ENCODE data around the gene NTM.
"Not testable (repeated sequence)": the region's sequence is repeated elsewhere in the genome, so short reads cannot be mapped to it uniquely, and the experiment has no call there.

The NTM gene

DNA sequence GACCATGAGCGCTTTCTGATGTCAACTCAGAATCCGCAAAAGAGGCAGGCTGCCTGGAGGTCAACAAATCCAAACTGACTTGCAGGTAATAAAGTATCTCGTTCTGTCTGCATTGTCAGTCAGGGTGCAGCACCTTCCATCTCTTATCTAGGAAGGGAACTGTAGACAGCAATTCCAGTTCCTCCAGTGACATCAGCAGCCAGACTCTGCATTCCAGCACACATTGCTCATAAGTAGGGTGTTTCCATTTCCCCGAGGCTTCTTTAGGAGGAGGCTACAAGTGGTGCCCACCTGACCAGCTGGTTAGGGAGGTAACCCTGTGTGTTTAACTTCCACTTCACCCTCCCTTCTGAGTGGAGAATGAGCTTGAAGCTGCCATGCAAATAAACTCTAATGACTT, 53.3 kb downstream of the NTM start:
- no peak for DNase-seq

GRCh38 chr11:131424257-131424876, 54.0 kb downstream of the NTM start:
- not testable (repeated sequence) for DNase-seq

GRCh38 chr11:131425285-131425684, 54.9 kb downstream of the NTM start:
- DNase-seq: no peak

- no peak for DNase-seq
These were observed 58.4 kb downstream of the NTM start for GRCh38 chr11:131428853-131429252.

- no peak for DNase-seq
These were observed 60.2 kb downstream of the NTM start for GRCh38 chr11:131430473-131431208.

DNA sequence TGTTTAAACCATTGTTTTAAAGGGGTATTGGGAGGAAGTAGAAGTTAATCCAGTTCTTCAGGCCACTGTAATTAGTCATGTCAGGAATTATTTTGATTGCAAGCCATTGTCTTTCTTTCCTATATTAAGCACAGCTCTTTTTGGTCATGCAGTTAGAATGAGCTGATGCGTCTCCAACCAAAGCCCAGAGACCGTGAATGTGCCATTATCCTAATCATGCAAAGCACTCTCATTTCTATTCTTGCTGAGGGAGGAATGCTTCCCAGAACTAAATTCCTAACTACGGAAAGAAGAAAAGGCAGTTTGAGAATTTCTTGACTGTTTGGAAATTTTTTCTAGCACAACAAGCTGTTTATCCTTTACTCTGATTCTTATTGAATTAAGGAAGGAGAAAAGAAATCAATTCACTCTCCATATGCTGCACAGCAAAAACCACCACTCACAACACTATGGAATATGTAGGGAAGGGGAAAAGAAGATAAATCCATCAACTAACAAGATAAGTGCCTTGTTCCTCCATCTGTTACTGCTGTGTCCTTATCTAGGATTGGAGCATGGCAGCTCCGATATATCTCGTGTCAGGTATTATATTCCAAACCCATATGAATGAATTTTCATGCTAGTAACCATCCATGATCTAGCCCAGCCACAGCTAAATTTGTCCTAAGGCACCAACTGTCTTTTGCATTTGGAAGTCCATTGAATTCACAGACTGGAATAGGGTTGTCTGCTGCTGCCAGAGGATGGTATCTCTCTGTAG, 70.8 kb downstream of the NTM start:
- no peak for DNase-seq

DNA sequence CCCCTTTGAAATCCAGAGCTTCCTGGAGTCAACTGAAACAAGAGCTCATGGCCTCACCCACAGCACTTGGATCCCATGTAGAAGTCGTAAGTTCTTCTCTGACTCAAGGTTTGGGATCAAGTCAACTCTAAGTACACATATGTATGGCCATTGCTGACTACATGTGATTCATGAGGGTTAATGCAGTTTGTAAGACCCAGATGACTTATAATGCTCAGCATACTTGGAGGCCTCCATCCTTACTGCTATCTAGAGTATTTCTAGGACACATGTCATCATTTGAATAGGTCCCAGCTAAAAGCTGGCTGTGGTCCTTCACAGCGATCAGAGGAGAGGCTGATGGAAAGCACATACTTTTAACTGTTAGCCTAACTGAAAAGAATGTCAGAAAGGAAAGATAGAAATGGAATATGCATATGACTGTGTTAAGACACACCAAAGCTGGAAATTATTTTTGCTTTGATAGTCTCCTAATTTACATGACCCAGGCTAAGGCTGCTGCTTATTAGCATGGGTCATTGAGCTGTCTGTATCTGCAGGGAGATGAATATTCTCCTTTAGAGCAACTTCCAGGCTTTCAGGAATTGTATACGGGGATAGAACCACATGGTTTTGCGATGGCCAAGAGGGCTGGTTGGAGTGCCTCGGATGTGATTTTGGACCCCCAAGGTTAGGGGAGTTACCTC, 76.3 kb downstream of the NTM start:
- no peak for DNase-seq

GRCh38 chr11:131447277-131447815, 76.9 kb downstream of the NTM start:
- DNase-seq: no peak

GRCh38 chr11:131447898-131448297, 77.5 kb downstream of the NTM start:
- no peak for DNase-seq

GRCh38 chr11:131449036-131450019, 78.9 kb downstream of the NTM start:
- no peak for DNase-seq

GRCh38 chr11:131454490-131454889, 84.1 kb downstream of the NTM start:
- no peak for DNase-seq

- no peak for DNase-seq
These were observed 84.6 kb downstream of the NTM start for GRCh38 chr11:131454989-131455388.

- no peak for DNase-seq
These were observed 85.7 kb downstream of the NTM start for GRCh38 chr11:131455843-131456704.

DNA sequence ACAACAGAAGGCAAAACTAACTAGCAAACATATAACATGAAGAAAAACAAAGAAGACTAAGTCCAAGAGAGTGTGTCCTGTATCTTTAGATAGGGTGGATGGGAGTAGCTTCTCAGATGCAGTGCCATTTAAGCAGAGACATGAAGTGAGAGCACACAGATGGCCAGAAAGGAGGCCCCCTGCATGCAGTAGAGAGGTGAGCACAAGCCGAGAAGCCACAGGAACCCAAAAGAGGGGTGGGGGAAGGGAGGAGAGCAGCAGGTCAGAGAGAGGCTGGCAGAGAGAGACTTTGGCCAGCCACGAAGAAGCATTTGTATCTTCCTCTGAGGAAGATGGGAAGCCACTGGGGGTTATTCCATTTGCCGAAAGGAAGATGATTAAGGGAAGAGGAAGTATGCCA, 86.7 kb downstream of the NTM start:
- DNase-seq: no peak

- no peak for DNase-seq
These were observed 88.0 kb downstream of the NTM start for GRCh38 chr11:131458421-131458820.

GRCh38 chr11:131460931-131461330, 90.5 kb downstream of the NTM start:
- DNase-seq: no peak

GRCh38 chr11:131462622-131463021, 92.2 kb downstream of the NTM start:
- no peak for DNase-seq

DNA sequence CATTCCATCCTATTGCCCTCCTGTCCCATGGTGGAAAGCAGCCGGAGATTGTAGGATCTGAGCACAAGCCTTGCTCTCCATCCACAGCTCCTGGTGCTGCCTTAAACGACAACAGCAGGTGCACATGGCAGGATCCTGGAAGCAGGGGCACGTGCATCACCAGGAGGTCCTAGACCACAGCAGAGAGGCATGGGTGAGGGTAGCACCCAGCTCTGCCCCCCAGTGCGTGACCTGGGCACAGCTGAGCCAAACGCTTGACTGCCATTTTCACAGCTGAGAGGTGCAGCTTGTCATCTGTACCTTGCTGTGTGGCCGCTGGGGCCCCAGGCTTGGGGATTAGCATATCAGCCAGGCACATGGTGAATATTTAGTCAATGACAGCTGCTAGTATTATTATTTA, 92.7 kb downstream of the NTM start:
- DNase-seq: no peak

- DNase-seq: no peak
These were observed 93.4 kb downstream of the NTM start for GRCh38 chr11:131463649-131464425.

- DNase-seq: no peak
These were observed 94.0 kb downstream of the NTM start for GRCh38 chr11:131464461-131464860.
